ENCODE data around the gene ANKRD27.
A peak's percentile ranks its signal among the peaks of the same experiment; 100 is the strongest.
"Not testable (repeated sequence)": the region's sequence is repeated elsewhere in the genome, so short reads cannot be mapped to it uniquely, and the experiment has no call there.

The ANKRD27 gene

DNA sequence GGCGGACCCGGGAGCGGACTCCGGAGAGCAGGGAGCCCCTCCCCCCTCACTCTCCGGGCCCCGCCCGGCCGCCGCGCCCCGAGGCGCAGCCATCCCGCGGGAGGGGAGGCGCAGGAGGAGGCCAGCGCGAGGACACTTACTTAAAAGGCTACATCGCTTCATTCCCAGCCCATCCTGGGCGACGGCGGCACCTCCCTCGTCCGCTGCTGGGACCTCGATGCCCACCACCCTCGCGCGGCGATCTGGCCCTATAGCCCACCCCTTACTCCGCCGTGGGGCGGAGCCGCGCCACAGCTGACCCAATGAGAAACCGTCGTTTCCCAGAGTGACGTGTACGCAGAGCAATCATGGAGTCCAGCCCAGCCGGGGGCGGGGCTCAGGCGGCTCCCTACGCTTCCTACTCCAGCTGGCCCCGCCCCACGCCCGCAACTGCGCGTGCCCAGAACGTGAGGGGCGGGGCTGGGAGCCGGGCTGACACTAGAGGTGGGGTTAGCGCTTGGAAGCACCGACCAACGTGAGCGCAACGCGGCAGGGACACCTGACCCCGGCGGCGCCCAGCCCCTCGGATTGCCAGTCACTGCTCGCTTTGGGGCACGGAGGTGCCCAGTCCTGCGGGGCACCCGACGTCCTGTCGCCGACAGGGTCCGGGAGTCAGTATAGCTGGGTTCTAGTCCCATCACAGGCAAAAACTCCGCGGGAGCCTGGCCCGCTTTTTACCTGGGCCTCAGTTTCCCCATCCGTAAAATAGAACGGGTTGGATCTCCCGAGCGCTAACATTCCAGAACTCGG is at the start of gene ANKRD27:
Gene ANKRD27, minus strand, starts transcription at position 250 of the 789 bp plus-strand sequence. CDS start 16,165 bp downstream, outside the sequence.
- peak; percentile 97 for DNase-seq (ENCODE audit: low read depth)

DNA sequence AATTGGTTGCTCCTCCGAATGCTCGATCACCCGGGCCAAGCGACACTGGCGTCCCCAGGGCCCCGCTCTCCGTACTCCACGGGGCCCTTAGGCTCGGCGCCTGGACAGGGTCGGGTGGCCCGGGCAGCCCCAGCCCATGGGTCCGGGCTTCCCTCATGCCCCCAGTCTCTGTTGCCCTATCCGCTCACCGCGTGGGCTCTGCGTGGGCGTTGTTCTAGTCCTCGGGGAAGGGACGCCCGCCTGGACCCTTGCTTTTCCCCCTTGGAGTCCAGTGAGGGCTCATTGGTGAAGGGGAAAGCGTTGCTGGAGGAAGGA is 45.9 kb upstream of the ANKRD27 start:
- no peak for DNase-seq (ENCODE audit: low read depth)

DNA sequence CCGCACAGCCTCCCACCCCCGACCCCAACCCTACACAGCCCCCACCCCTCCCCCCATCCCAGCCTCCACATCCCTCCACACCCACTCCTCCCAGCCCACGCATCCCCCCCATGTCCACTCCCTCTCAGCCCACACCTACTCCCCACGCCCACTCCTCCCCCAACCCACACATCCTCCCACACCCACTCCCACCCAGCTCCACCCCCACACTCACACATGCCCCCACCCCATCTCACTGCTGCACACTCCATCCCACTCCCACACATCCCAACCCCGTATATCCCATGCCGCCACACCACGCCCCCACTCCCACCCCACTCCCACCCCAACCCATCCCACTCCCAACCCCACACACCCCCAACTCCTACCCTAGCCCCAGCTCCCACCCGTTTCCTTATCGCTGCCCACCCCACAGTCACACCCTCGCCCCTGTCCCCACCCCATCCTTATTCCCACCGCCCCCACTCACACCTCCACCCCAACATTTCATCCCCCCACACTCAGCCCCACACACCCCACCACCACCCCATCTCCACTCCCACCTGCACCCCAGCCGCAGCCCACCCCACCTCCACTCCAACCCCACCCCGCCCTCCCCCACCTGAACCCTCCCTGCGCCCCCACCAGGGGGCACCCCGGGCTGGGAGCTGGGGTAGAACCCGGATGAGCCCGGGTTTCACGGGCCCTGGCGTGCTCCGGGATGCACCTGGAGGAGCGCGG is 45.4 kb upstream of the ANKRD27 start:
- no peak for DNase-seq (ENCODE audit: low read depth)

DNA sequence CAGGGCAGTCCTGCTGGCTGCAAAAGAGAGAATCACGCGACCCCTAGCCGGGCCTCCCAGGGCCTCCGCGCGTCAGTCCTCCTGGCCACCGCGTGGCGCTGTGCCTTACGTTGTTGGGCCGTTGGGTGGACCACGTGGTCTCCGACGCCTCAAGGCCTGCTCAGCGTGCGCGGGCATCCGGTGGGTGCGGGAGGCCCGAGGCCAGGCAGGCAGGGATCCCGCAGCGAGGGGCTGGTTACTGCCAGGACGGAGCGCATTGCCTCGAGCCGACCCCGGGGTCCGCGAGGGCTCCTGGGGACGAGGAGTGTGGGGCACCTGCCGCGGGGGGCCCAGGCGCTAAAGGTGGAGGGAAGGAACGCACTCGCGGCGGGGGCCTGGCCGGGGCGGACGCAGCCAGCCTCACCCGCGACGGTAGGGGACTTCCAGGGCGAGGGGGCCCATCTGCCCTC is 44.7 kb upstream of the ANKRD27 start, which contains the start of gene TDRD12:
Gene TDRD12, plus strand, starts transcription at position 157 of the 449 bp plus-strand sequence. CDS start 306 bp downstream, outside the sequence.
- DNase-seq (ENCODE audit: low read depth), result no peak

DNA sequence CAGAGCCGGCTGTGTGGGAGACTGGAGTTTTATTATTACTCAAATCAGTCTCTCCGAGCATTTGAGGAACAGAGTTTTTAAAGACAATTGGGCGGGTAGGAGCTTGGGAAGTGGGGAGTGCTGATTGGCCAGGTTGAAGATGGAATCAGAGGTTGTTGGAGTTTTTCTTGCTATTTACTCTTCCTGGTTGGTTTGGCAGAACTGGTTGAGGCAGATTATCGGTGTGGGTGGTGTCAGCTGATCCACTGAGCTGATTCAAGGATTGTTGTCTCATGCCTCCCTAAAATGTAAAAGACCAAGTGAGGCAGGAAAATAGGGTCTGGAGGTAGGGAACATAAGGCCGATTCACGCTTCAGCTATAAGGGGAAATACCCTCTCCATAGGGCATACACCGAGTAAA is 43.3 kb upstream of the ANKRD27 start:
- no peak for DNase-seq (ENCODE audit: low read depth)

DNA sequence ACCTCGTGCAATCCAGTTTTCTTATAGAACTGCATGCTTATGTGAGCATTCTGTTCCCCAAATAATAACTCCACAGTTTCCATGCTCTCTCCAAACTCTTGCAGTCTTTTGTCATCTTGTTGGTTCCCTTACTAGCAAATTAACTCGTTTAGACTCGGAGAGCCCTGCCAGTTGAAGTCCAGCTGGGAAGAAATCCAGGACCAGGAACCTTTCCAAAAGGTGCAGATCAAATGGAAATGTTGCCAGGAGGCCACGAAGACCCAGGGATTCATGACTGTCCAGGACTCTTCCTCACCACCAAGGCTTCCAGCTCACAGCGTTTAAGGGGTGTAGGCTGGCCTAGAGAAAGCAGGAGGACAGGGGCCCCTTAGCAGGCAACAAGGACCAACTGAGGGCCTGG is 42.5 kb upstream of the ANKRD27 start:
- no peak for DNase-seq (ENCODE audit: low read depth)

DNA sequence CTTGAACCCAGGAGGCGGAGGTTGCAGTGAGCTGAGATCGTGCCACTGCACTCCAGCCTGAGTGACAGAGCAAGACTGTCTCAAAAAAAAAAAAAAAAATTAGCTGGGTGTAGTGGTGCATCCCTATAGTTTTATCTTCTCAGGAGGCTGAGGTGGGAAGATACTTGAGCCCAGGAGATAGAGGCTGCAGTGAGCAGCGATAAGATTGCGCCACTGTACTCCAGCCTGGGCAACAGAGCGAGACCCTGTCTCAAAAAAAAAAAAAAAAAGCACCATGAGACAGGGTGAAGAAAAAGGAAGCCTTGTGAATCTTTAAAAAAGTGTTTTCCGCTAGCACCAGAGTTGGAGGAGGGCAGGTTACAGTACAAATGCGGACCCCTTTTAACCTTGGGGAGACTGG is 41.2 kb upstream of the ANKRD27 start:
- not testable (repeated sequence) for DNase-seq (ENCODE audit: low read depth)

DNA sequence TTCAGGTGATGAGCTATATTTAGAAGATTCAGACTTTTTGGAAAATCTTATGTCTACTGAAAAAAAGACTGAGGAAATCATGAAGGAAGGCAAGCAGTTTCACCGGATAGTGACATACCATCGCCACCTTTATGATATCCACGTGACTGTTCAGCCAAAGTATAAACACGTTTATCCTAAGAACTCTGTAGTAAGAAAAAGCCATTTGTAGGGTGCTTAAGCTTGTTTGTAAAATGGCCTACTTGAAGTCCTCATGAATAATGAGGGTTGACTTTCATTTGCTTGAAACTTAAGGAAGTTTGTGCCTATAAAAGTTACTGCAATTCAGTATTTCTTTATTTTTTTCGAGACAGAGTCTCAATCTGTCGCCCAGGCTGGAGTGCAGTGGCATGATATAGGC is 36.8 kb upstream of the ANKRD27 start:
- DNase-seq (ENCODE audit: low read depth), result no peak

DNA sequence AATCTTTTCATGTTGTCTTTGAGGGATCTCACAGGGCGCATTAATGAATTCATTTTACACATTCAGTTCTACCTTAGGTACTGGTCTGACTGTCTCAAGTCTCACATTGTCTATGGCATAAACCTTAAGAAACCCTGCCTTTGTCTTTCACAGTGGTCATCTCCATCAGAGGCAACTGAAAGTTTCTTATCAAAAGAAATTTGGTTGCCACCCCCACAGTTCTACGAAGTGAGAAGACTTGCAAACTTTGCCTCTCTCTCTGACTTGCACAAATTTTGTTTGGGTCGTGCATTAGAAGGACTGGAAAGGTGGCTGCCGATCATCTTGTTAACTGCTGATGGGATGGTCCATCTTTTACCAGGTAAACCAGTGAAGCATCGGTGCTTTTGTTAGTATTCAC is 34.1 kb upstream of the ANKRD27 start:
- DNase-seq (ENCODE audit: low read depth), result no peak

DNA sequence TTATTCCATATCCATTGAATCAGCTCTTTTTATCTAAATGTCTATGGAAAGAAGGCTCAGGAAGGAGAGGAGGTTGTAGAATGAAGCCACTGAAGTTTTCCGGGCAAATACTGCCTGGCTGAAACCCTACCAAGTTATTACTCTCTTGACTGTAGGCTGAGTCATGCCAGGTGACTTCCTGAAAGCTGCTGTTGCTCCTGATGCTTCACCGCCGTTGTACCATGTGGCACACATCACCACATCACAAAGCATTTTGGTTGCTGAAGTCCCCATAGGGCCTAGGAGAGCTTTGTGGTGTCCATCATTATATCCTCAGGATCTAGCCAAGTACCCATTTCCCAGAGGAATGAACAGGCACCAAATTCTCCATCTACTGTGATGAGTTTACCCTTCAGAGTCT is 33.5 kb upstream of the ANKRD27 start:
- DNase-seq (ENCODE audit: low read depth), result no peak

DNA sequence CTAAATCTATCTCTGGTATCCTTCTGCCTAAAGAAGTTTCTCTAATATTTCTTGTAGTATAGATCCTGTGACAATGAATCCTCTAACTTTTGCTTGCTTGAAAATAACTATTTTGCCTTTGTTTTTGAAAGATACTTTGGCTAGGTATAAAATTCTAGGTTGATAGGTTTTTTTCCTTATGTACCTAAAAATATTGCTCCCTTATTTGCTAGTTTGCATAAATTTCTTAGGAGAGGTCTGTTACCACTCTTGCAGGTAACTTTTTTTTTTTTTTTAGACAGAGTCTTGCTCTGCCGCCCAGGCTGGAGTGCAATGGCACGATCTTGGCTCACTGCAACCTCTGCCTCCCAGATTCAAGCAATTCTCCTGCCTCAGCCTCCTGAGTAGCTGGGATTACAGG is 29.0 kb upstream of the ANKRD27 start:
- not testable (repeated sequence) for DNase-seq (ENCODE audit: low read depth)

DNA sequence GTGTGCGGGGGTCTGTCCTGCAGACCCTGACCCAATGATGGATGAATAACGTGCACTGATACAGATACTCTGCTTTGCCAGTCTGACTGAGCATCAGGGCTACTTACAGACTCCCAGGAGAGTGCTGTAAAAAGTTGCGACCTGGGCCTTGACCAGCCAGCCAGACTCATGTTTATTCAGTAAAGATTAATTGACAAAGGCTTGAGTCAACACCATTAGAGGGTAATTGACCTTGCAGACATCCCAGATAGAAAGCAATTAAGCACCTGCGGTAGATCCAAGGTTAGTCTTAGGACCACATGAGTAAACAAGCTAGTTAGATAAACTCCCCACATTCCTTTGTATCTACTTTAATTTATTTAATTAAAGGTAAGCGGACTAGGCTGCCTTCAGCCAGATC is 27.0 kb upstream of the ANKRD27 start:
- DNase-seq (ENCODE audit: low read depth), result no peak

DNA sequence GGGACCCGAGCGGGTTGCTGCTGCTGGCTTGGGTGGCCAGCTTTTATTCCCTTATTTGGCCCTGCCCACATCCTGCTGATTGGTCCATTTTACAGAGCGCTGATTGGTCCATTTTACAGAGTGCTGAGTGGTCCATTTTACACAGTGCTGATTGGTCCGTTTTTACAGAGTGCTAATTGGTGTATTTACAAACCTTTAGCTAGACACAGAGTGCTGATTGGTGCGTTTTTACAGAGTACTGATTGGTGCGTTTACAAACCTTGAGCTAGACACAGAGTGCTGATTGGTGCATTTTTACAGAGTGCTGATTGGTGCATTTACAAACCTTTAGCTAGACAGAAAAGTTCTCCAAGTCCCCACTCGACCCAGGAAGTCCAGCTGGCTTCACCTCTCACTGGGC is 25.1 kb upstream of the ANKRD27 start:
- DNase-seq (ENCODE audit: low read depth), result not testable (repeated sequence)

DNA sequence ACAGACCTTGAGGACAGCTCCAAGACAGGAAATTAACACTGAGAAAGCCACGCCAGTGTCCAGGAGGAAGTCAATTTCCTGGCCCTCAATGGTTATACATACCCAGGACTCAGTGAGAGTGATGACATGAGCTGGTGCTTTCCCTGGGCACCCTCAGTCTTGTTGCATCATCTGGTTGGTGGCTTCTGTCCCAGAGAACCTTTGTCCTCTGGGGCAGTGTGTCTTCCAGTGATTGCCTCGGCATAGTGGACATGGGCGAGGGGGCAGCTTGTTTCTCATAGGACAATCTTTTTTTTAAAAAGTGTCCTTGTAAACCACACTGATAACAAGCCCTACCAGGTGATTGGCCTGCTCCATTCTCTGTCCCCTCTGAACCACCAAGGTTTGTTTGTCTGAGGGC is 21.8 kb upstream of the ANKRD27 start:
- DNase-seq (ENCODE audit: low read depth), result not testable (repeated sequence)

DNA sequence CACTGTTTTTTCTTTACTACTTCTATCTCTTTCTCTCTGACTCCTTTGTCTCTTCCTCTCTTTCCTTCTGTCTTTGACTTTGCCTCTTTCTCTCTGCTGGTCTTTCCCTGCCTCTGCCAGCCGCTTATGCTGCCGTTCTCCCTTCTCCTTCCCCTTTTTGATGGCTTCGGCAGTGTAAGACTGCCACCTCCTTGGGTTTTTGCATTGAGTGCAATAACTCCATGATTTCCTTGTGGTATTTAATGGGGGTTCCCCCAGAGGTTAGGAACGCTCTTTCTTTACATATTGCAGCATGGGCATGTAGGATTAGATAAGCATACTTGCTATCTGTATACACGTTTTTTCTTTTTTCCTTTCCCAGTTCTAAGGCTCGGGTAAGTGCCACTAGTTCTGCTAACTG is 20.5 kb upstream of the ANKRD27 start:
- DNase-seq (ENCODE audit: low read depth), result not testable (repeated sequence)

DNA sequence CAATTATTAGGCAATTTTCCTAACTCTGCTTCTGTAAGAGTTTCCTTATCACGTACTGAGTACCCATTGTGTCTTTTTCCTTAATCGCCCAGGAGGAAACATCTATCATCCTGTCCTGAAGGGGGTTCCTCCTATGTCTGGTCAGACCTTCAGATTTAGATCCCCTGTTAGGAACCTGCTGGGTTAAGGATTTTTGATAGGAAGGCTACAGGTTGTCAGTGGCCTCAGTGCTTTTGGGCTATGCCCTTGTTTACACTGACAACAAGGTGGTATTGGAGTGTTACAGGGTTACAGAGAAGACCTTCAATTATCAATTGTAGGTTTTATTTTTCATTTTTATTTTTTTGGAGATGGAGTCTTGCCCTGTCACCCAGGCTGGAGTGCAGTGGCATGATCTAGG is 19.9 kb upstream of the ANKRD27 start:
- not testable (repeated sequence) for DNase-seq (ENCODE audit: low read depth)

DNA sequence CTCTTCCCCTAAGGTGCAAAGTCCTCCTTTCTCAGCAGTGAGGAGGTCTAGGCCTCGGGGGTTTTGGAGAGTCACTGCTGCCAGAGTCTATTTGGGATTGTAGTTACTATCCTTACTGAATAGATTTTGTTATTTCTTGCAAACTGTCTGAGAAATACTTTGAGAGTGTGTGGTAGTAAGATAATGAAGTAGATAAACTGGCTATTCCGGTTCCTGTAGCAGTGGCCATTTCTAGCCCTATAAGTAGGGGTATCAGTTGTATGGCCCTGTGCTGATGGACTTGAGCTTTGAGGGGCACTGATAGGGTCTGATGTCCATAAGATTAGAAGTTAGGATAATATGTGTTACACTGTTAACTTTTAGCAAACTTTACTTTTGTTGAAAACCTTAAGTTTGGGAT is 19.3 kb upstream of the ANKRD27 start:
- not testable (repeated sequence) for DNase-seq (ENCODE audit: low read depth)

DNA sequence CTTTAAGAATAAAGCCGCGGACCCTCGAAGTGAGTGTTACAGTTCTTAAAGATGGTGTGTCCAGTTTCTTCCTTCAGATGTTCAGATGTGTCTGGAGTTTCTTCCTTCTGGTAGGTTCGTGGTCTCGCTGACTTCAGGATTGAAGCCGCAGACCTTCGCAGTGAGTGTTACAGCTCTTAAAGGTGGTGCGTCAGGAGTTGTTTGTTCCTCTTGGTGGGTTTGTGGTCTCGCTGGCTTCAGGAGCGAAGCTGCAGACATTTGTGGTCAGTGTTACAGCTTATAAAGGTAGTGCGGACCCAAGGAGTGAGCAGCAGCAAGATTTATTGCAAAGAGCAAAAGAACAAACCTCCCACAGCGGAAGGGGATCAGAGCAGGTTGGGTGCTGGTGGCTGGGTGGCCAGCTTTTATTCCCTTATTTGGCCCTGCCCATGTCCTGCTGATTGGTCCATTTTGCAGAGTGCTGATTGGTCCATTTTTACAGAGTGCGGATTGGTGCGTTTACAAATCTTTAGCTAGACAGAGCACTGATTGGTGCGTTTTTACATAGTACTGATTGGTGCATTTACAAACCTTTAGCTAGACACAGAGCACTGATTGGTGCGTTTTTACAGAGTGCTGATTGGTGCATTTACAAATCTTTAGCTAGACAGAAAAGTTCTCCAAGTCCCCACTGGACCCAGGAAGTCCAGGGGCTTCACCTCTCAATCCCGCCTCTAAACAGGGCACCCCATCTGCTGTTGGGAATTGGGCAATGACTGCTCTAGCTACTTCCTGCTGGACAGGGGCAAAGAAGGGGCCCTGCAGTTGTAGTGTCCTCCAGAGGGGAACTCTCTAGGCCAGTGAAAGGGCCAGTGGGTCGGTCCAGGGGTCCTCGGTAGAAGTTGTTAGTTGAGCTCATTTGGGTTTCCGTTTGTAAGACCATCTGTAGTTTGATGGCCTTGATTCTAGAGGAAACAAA is 18.4 kb upstream of the ANKRD27 start:
- DNase-seq (ENCODE audit: low read depth), result peak; percentile 78

DNA sequence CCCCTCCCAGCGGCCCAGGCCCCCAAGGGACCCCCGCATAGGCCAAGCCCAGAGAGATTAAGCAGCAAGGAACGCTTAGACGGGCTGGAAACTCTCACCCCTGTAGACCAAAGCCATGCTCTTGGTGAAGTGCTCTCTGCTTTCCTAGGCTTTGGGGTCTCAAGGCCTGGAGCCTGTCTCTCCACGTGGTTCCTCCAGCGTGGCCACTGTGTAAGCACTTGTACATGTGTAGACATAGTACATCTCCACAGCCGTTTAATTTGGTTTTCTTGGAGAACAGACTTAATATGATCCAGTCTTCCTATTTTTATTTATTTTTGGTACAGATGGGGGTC is 17.7 kb upstream of the ANKRD27 start:
- DNase-seq (ENCODE audit: low read depth), result no peak

DNA sequence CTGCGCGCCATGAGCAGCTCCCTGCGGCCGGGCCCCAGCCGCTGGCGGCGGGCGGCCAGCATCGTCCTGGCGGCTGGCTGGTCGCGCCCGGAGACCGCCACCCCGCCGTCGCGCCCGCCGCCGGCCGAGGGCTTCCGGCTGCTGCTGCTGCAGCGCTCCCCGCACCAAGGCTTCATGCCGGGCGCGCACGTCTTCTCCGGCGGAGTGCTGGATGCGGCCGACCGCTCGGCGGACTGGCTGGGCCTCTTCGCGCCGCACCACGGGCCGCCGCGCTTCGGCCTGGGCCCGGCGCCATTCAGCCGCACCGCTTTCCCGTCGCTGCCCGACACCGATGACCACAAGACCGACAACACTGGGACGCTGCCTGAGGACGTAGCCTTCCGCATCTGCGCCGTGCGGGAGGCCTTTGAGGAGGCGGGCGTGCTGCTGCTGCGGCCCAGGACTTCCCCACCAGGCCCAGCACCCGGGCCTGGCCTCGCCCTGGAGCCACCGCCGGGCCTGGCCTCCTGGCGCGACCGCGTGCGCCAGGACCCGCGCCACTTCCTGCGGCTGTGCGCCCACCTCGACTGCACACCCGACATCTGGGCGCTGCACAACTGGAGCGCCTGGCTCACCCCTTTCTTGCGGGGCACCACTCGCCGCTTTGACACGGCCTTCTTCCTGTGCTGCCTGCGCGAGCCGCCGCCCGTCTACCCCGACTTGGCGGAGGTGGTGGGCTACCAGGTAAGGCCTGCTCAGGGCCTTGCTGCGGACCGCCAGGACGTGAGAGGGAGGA is 17.2 kb upstream of the ANKRD27 start:
- DNase-seq (ENCODE audit: low read depth), result peak; percentile 65

DNA sequence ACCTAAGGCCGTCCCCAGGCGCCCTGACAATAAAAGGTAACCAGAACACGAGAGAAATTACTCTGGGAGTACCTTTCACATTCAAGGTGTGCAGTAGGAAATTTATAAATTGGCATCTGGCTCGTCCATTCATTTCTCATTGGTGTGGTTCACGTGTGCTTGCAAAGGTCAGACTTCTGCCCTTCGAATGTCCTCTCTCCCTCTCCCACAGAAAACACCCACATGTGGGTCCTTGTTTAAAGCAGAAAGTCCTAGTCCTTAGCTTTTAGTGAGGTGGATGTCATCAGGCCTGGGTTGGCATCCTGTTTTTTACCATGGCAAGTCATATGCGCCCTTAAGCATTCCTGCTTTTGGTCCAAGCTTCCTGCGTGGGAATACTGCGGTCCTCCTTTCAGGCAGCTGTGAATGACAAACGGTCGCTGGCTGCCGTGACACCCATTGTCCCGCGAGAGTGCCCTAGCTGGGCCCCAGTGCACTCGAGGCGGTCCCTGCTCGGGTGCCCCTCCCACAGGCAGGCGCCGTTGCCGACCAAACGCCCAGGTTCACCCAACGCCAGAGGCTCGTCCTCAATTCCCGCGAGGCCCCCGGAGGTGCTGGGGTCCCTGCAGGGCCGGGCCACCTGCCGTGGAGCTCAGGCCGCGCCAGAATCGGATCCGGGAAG is 16.4 kb upstream of the ANKRD27 start, which contains the start of gene NUDT19:
Gene NUDT19, plus strand, starts transcription at position 531 of the 661 bp plus-strand sequence. CDS start 140 bp downstream, outside the sequence.
- DNase-seq (ENCODE audit: low read depth), result no peak

Data from CMK (cell line).